Retinal pigment epithelial cell (primary cell): ENCODE results near the gene PAQR5.

Experiments used
- DNase-seq: peaks from one replicate; pipeline ENCODE4 v3.0.0-alpha.2; 2010; ENCODE audit warnings: low read depth
- H3K4me3 ChIP-seq: 2 replicates; pipeline ENCODE4 v1.5.1; 2011; ENCODE audit warnings: mild to moderate bottlenecking, low read length, control low read depth, moderate library complexity
- TF ChIP-seq, protein P1 (sequence below): conservative IDR thresholded peaks from 2 replicates; pipeline ENCODE4 v1.5.1; 2011; ENCODE audit warnings: low read depth, low read length, control low read depth, inconsistent platforms

PAQR5 gene

DNA sequence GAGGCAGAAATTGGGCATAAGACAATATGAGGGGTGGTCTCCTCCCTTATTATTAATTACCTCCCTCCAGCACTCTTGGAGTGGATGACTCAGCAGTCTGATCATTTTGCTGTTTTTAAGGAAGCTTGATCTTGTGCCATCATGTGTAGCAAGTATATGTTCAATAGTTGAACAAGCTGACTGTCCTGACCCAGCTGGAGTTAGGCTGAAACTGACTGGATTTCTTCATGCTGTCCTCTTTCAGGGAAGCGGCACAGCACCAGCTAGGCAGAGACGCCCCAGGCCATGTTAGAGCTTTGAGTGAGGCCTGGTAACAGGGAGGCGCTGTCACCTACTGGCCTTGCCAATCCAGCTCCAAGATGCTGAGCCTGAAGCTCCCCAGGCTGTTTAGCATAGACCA is 61.0 kb downstream of the PAQR5 start:
- TF ChIP-seq, protein P1, sequence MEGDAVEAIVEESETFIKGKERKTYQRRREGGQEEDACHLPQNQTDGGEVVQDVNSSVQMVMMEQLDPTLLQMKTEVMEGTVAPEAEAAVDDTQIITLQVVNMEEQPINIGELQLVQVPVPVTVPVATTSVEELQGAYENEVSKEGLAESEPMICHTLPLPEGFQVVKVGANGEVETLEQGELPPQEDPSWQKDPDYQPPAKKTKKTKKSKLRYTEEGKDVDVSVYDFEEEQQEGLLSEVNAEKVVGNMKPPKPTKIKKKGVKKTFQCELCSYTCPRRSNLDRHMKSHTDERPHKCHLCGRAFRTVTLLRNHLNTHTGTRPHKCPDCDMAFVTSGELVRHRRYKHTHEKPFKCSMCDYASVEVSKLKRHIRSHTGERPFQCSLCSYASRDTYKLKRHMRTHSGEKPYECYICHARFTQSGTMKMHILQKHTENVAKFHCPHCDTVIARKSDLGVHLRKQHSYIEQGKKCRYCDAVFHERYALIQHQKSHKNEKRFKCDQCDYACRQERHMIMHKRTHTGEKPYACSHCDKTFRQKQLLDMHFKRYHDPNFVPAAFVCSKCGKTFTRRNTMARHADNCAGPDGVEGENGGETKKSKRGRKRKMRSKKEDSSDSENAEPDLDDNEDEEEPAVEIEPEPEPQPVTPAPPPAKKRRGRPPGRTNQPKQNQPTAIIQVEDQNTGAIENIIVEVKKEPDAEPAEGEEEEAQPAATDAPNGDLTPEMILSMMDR = no peak
- DNase-seq = no peak
- no peak overlapping the region for H3K4me3 ChIP-seq

DNA sequence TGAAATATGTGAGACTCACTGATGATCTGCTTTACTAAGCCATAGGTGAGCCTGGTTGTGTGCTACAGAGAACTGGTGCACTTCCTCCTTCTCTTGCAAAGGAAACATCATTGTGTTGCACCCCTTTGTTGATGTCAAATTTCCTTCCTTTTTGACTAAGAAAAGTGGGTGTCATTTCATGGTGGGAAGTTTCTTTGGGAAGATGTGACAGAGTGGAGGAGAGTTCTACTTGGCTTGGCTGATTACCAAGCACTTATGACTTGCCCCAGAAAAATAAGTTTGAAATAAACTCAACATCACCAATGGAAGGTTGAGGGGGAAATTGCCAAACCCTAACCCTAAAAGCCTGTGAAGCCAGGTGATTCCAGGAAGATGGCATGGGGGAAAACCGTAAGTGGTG is 61.9 kb downstream of the PAQR5 start:
- no peak overlapping the region for H3K4me3 ChIP-seq
- TF ChIP-seq, protein P1 = no peak
- DNase-seq = no peak

DNA sequence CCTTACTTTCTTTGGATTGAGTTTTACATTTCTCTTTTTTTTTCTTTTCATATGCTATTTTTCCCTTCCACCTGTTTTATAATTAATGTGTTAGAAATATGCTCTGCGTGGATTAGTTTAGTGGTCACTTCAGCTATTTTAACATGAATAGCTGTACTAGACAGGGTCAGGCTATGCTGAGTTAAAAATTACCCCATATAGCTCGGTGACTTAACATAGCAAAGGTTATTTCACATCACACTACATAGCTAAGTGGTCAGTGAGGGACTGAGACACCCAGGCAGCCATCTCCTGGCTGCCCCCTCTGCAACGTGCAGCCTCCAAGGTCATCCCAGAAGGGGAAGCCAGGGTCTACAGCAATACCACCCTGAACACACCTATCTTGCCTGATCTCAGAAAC is 68.5 kb downstream of the PAQR5 start:
- TF ChIP-seq, protein P1 = no peak
- no peak overlapping the region for H3K4me3 ChIP-seq
- DNase-seq = no peak

DNA sequence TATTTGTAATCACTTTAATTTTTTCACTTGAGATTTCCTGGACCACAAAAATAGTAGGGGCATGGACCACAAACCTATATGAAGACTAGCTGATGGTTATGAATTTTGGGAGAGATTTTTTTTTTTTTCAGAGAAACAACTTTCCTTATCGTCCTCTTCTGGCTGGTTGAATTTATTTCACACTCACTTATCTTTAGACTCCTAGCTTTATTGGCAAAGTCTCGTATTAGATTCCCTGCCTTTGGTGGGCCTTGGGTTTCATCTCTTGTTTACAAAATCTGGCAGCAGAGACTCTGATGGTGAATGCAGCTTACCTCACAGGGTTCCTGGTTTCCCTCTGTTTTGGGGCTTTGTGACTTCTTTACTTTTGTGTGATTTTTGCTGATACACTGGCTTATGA is 70.9 kb downstream of the PAQR5 start:
- no peak for DNase-seq
- TF ChIP-seq, protein P1 = no peak

DNA sequence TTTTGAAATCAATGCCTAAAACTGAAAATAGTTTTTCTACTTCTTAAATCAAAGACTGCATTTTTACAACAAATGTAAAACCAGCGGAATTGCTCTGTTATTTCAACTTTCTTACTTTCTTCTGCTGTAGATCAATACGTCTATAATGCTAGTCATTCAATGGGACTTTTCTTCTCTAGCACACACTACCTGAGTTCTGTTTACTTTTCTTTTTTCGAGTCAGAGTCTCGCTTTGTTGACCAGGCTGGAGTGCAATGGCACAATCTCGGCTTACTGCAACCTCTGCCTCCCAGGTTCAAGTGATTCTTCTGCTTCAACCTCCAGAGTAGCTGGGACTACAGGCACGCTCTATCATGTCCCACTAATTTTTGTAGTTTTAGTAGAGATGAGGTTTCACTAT is 74.7 kb downstream of the PAQR5 start:
- DNase-seq = no peak
- H3K4me3 ChIP-seq = no peak overlapping the region
- TF ChIP-seq, protein P1 = no peak

More for the DNA sequence above, 70.9 kb downstream of the PAQR5 start:
- H3K4me3 ChIP-seq = no peak overlapping the region

DNA sequence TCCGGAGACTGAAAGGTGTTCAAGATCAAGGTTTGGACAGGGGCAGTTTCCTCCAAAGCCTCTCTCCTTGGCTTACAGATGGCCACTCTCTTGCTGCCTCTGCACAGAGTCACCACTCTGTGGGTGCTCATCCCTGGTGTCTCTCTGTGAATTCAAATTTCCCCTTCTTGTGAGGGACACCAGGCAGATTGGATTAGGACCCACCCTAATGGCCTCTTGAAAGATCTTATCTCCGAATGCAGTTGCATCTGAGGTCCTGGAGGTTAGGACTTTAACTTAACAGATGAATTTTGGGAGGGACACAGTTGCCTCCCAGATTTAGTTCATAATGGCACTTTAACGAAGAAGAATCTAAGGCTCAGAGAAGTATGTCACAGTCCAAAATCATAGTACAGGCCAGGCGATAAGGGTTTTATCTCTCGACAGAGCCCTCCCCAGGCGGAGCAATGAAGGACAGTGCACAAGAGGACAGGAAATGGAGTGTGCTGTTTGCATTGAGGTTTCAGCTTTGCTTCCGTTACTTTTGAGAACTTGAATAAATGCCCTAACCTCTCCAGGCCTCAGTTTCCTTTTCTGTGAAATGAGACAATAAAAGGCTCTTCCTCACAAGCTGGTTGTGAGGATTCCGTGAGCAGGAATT is 76.6 kb downstream of the PAQR5 start:
- TF ChIP-seq, protein P1 = no peak
- DNase-seq = no peak
- no peak overlapping the region for H3K4me3 ChIP-seq

DNA sequence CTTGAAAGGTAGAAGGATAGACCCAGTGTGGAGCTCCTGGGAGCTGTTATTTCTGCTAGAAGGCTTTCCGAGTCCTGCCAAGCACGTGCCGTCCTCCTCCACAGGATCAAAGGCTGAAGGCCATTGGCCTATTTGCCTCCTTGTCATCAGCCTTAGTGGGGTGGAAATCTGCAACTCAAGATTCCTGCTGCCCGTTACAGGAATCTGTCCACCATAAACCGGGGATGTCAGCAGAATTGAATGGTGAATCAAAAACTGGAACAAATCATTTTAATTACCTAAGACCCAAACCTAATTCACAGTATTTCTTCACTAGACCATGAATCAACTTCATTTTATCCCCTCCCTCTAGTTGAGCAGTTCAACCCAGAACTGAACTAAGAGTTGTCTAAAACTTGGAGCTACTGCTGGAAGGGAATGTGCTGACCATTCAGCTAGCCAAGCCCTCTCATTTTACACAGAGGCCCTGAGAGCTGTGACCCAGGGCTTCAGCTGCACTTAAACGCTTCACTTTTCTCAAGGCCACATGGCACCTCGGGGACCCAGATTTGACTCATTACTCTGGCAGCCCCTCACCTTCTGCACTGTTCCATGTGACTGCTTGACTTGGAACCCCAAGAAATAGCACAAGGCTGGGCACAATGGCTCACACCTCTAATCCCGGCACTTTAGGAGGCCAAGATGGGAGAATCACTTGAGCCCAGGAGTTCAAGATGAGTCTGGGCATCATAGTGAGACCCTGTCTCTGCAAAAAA is 78.7 kb downstream of the PAQR5 start:
- H3K4me3 ChIP-seq = no peak overlapping the region
- DNase-seq = no peak
- TF ChIP-seq, protein P1 = no peak
